Adipocyte (in vitro differentiated cells): ENCODE results near the gene ODR4.
A peak's percentile ranks its signal among the peaks of the same experiment; 100 is the strongest.
"Not testable (repeated sequence)": the region's sequence is repeated elsewhere in the genome, so short reads cannot be mapped to it uniquely, and the experiment has no call there.

Experiments
- DNase-seq: peaks from one replicate; pipeline ENCODE4 v3.0.0-alpha.2; 2015; ENCODE audit warnings: low read depth
- H3K27me3 ChIP-seq: replicated peaks from 2 replicates; pipeline ENCODE4 v1.7.0; 2013; ENCODE audit warnings: mild to moderate bottlenecking, low read length, moderate library complexity; ENCODE audit not compliant: control insufficient read depth, insufficient read depth
- H3K36me3 ChIP-seq: 2 replicates; pipeline ENCODE4 v1.7.0; 2013; ENCODE audit warnings: low read length, mild to moderate bottlenecking, moderate library complexity; ENCODE audit not compliant: control insufficient read depth, insufficient read depth, severe bottlenecking
- H3K4me1 ChIP-seq: 2 replicates; pipeline ENCODE4 v1.7.0; 2013; ENCODE audit warnings: mild to moderate bottlenecking, low read length, moderate library complexity; ENCODE audit not compliant: control insufficient read depth, insufficient read depth
- H3K4me3 ChIP-seq: 2 replicates; pipeline ENCODE4 v1.7.0; 2013; ENCODE audit warnings: mild to moderate bottlenecking, low read length, moderate library complexity
- H3K9ac ChIP-seq: 2 replicates; pipeline ENCODE4 v1.7.0; 2013; ENCODE audit warnings: mild to moderate bottlenecking, low read length, moderate library complexity
- H3K9me3 ChIP-seq: 2 replicates; pipeline ENCODE4 v1.7.0; 2013; ENCODE audit warnings: mild to moderate bottlenecking, low read length, moderate library complexity; ENCODE audit not compliant: control insufficient read depth

ODR4 gene

GRCh38 chr1:186390925-186391324 lies 15.3 kb downstream of the ODR4 start:
- Histone ChIP-seq H3K4me3 (no peak overlapping the region), H3K36me3 (peaks cover 89% of the 10 kb centered on the region)

GRCh38 chr1:186391841-186392240 lies 16.2 kb downstream of the ODR4 start:
- H3K36me3 ChIP-seq = peaks cover 91% of the 10 kb centered on the region
- DNase-seq = no peak

More at GRCh38 chr1:186390925-186391324, 15.3 kb downstream of the ODR4 start:
- no peaks in the 10 kb centered on the region for H3K27me3 ChIP-seq
- H3K9me3 ChIP-seq = no peaks in the 10 kb centered on the region
- H3K4me1 ChIP-seq = peaks cover 6% of the 10 kb centered on the region
- H3K9ac ChIP-seq = no peak overlapping the region
- DNase-seq = no peak

GRCh38 chr1:186392711-186393110 lies 17.1 kb downstream of the ODR4 start:
- not testable (repeated sequence) for H3K27me3 ChIP-seq, H3K4me3 ChIP-seq, H3K4me1 ChIP-seq, H3K9me3 ChIP-seq, H3K9ac ChIP-seq, DNase-seq
- peaks cover 91% of the 10 kb centered on the region for H3K36me3 ChIP-seq

More at GRCh38 chr1:186391841-186392240, 16.2 kb downstream of the ODR4 start:
- no peaks in the 10 kb centered on the region for H3K9me3 ChIP-seq
- H3K4me3 ChIP-seq = no peak overlapping the region
- H3K4me1 ChIP-seq = peaks cover under 1% of the 10 kb centered on the region
- no peak overlapping the region for H3K9ac ChIP-seq
- no peaks in the 10 kb centered on the region for H3K27me3 ChIP-seq

GRCh38 chr1:186401446-186401845 lies 25.8 kb downstream of the ODR4 start:
- H3K27me3 ChIP-seq, H3K9me3 ChIP-seq, H3K4me1 ChIP-seq, H3K4me3 ChIP-seq, H3K9ac ChIP-seq, DNase-seq: not testable (repeated sequence)
- H3K36me3 ChIP-seq = peaks cover 62% of the 10 kb centered on the region

- H3K9me3 ChIP-seq = no peaks in the 10 kb centered on the region
- DNase-seq = no peak
- H3K4me1 ChIP-seq = peaks cover 11% of the 10 kb centered on the region
- no peak overlapping the region for H3K4me3 ChIP-seq
- H3K27me3 ChIP-seq = no peaks in the 10 kb centered on the region
- peaks cover 62% of the 10 kb centered on the region for H3K36me3 ChIP-seq
- no peak overlapping the region for H3K9ac ChIP-seq
These were observed 28.0 kb downstream of the ODR4 start for GRCh38 chr1:186403632-186404031.

GRCh38 chr1:186404454-186405051 lies 28.9 kb downstream of the ODR4 start:
- Histone ChIP-seq H3K4me1 (peaks cover 11% of the 10 kb centered on the region), H3K36me3 (peaks cover 62% of the 10 kb centered on the region), H3K9me3 (no peaks in the 10 kb centered on the region), H3K4me3 (no peak overlapping the region), H3K9ac (no peak overlapping the region), H3K27me3 (no peaks in the 10 kb centered on the region)
- DNase-seq = peak; percentile 75

GRCh38 chr1:186409091-186409490 lies 33.5 kb downstream of the ODR4 start:
- Histone ChIP-seq H3K4me1 (peaks cover 6% of the 10 kb centered on the region), H3K9ac (no peak overlapping the region), H3K36me3 (peaks cover 75% of the 10 kb centered on the region), H3K27me3 (no peaks in the 10 kb centered on the region), H3K4me3 (no peak overlapping the region), H3K9me3 (no peaks in the 10 kb centered on the region)
- no peak for DNase-seq

- no peaks in the 10 kb centered on the region for H3K27me3 ChIP-seq
- DNase-seq = no peak
- peaks cover 65% of the 10 kb centered on the region for H3K36me3 ChIP-seq
- no peak overlapping the region for H3K4me3 ChIP-seq
- no peaks in the 10 kb centered on the region for H3K9me3 ChIP-seq
- no peak overlapping the region for H3K9ac ChIP-seq
- no peaks in the 10 kb centered on the region for H3K4me1 ChIP-seq
These were observed 37.7 kb downstream of the ODR4 start for GRCh38 chr1:186413319-186413718.

- peaks cover 10% of the 10 kb centered on the region for H3K4me1 ChIP-seq
- no peaks in the 10 kb centered on the region for H3K9me3 ChIP-seq
- no peak for DNase-seq
- H3K4me3 ChIP-seq = no peak overlapping the region
- no peak overlapping the region for H3K9ac ChIP-seq
- H3K27me3 ChIP-seq = no peaks in the 10 kb centered on the region
- H3K36me3 ChIP-seq = peaks cover 43% of the 10 kb centered on the region
These were observed 42.9 kb downstream of the ODR4 start for GRCh38 chr1:186418503-186418902.

- peak; percentile 63 for DNase-seq
- no peaks in the 10 kb centered on the region for H3K9me3 ChIP-seq
These were observed 44.7 kb downstream of the ODR4 start for GRCh38 chr1:186420311-186420710.

GRCh38 chr1:186420923-186421322 lies 45.3 kb downstream of the ODR4 start:
- peaks cover 10% of the 10 kb centered on the region for H3K4me1 ChIP-seq
- DNase-seq = peak; percentile 69
- no peaks in the 10 kb centered on the region for H3K27me3 ChIP-seq
- H3K9ac ChIP-seq = peak overlapping the region; percentile 18
- no peaks in the 10 kb centered on the region for H3K9me3 ChIP-seq
- peaks cover 30% of the 10 kb centered on the region for H3K36me3 ChIP-seq
- peak overlapping the region; percentile 3 for H3K4me3 ChIP-seq

More at GRCh38 chr1:186420311-186420710, 44.7 kb downstream of the ODR4 start:
- Histone ChIP-seq H3K27me3 (no peaks in the 10 kb centered on the region), H3K4me1 (peaks cover 10% of the 10 kb centered on the region), H3K36me3 (peaks cover 35% of the 10 kb centered on the region), H3K4me3 (no peak overlapping the region), H3K9ac (peak overlapping the region; percentile 18)

- no peaks in the 10 kb centered on the region for H3K9me3 ChIP-seq
- DNase-seq = no peak
- H3K27me3 ChIP-seq = no peaks in the 10 kb centered on the region
- H3K36me3 ChIP-seq = peaks cover 30% of the 10 kb centered on the region
- H3K4me3 ChIP-seq = peak overlapping the region; percentile 3
- H3K9ac ChIP-seq = no peak overlapping the region
- H3K4me1 ChIP-seq = peaks cover 10% of the 10 kb centered on the region
These were observed 45.8 kb downstream of the ODR4 start for GRCh38 chr1:186421446-186421845.
